Measurements from ENCODE around the gene OLFM1. TPM values are rescaled to one million over a fixed set of nuclear protein-coding genes. Genes with fewer than 3 reads are reported as not detected.

Gene OLFM1
- total RNA-seq, 4 donors from 2014 or later, result 13.5 to 32.8 (median 25.6) TPM

DNA sequence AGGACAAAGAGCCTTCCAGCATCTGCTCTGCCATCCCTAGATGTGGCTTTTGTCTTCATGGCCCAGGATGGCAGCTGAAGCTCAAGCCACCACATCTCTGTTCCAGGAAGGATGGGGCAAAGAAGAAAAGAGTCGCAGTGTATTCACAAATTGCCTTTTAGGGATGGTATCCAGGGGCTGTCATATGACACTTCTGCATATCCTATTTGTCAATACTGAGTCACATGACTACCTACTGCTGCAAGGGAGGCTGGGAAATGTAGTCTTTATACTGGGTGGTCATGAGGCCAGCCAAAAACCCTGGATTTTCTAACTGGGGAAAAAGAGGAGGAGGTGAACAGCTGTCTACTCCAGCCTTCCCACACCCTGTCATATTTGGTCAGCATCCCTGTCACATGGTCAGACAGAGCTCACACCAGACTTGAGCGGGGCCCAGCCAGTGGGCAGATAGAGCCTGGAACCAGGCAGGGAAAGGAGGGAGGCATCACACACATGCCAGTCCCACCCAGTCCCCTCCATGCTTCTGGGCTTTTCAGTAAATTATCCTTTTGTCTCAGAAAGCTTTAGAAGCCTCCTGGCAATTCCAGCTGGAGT lies 52.0 kb downstream of the OLFM1 start:
- no peaks in the 10 kb centered on the region for H3K36me3 ChIP-seq
- H3K4me1 ChIP-seq, result peaks cover 0 to 19% (median 0%) of the 10 kb centered on the region in 3 donors
- H3K4me3 ChIP-seq, result no peak overlapping the region
- H3K27me3 ChIP-seq, result peaks cover 65% of the 10 kb centered on the region
- 88% methylated on average over 1 of the region's 2 CpGs; no CpG with 5 or more reads in 1 of the 2 donors for WGBS, 2 donors (ENCODE audit: low coverage in 1 of 2)
- TF ChIP-seq POLR2AphosphoS5 (IDR thresholded peaks at IDR 0.05) (no peak), EP300 (IDR thresholded peaks at IDR 0.05) (no peak), POLR2A (IDR thresholded peaks at IDR 0.05) (no peak), CTCF (IDR thresholded peaks at IDR 0.05) (no peak)
- no peak overlapping the region for H3K27ac ChIP-seq
- ATAC-seq, result no peak
- peaks cover 0 to 11% (median 0%) of the 10 kb centered on the region in 3 donors for H3K9me3 ChIP-seq

- peaks cover 70% of the 10 kb centered on the region for H3K27me3 ChIP-seq
- no peaks in the 10 kb centered on the region for H3K9me3 ChIP-seq
- H3K4me3 ChIP-seq, result no peak overlapping the region
- ATAC-seq, result no peak
- peaks cover 0 to 23% (median 0%) of the 10 kb centered on the region in 3 donors for H3K4me1 ChIP-seq
- 80 to 85% methylated on average over 2 of the region's 2 CpGs for WGBS, 2 donors (ENCODE audit: low coverage in 1 of 2)
- H3K27ac ChIP-seq, result no peak overlapping the region
- no peaks in the 10 kb centered on the region for H3K36me3 ChIP-seq
- no peak for TF ChIP-seq EP300 (IDR thresholded peaks at IDR 0.05)
- no peak for TF ChIP-seq POLR2A (IDR thresholded peaks at IDR 0.05)
- TF ChIP-seq CTCF (IDR thresholded peaks at IDR 0.05), result no peak
- TF ChIP-seq POLR2AphosphoS5 (IDR thresholded peaks at IDR 0.05), result no peak
Measured at GRCh38 chr9:135141183-135141774, 53.8 kb downstream of the OLFM1 start.

DNA sequence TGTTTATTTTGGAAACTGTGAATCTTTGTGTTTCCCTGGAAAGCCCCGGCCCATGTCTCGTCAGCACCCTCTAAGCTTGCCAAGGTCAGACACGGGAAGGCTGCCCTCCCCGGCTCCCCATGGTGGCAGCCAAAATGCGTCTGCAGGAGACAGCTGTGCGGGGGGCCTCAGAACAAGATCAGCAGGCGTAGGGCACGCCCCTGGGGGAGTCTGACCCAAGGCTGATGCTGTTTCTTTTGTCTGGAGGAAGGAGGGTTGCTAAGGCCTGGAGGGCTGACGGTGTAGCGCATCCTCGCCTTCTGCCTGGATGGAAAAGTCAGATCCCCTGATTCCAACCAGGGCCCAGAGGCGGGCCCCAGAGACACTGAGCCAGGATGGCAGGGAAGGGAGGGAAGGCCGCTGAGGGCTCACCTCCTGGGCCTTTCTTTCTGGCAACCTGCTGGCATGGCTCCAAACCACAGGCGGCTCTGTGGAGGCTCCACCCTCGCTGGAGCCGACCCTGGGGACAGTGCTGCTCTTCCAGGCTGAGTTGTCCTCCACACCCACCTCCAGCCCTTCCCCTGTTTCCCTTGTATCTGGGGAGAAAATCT lies 57.2 kb downstream of the OLFM1 start:
- H3K27ac ChIP-seq, result no peak overlapping the region
- peaks cover 0 to 6% (median 0%) of the 10 kb centered on the region in 3 donors for H3K4me1 ChIP-seq
- no peaks in the 10 kb centered on the region for H3K36me3 ChIP-seq
- TF ChIP-seq POLR2AphosphoS5 (IDR thresholded peaks at IDR 0.05), result no peak
- TF ChIP-seq POLR2A (IDR thresholded peaks at IDR 0.05), result no peak
- no peak for TF ChIP-seq EP300 (IDR thresholded peaks at IDR 0.05)
- no peak for TF ChIP-seq CTCF (IDR thresholded peaks at IDR 0.05)
- H3K4me3 ChIP-seq, result no peak overlapping the region
- no peaks in the 10 kb centered on the region for H3K9me3 ChIP-seq
- H3K27me3 ChIP-seq, result peaks cover 82% of the 10 kb centered on the region
- ATAC-seq, result no peak
- 0 to 10% methylated on average over 1 to 3 of the region's 16 CpGs for WGBS, 2 donors (ENCODE audit: low coverage in 1 of 2)

DNA sequence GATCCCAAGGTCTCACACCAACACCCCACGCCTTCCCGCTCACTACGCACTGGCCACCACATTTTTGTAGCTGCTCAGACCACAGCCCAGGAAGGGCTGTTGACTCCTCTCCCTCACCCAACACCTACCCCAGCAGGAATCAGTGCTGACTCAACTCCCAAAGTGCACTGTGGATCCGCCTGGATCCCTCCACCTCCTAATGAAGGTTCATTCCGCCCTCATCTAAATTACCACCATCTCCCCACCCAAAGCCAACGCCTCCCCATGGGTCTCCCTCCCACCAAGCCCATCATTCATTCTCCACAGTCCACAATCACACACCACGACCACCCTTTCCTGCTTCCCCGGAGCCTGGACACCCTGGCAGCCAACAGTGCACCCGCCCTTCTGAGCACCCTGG lies 57.8 kb downstream of the OLFM1 start:
- ATAC-seq, result no peak
- TF ChIP-seq POLR2AphosphoS5 (IDR thresholded peaks at IDR 0.05) (no peak), EP300 (IDR thresholded peaks at IDR 0.05) (no peak), POLR2A (IDR thresholded peaks at IDR 0.05) (no peak), CTCF (IDR thresholded peaks at IDR 0.05) (no peak)
- Histone ChIP-seq H3K4me1 (peaks cover 0 to 6% (median 0%) of the 10 kb centered on the region in 3 donors), H3K27ac (no peak overlapping the region), H3K27me3 (peaks cover 75% of the 10 kb centered on the region), H3K36me3 (no peaks in the 10 kb centered on the region), H3K9me3 (peaks cover 0 to under 1% (median 0%) of the 10 kb centered on the region in 3 donors), H3K4me3 (no peak overlapping the region)
- 83 to 84% methylated on average over 7 to 8 of the region's 9 CpGs for WGBS, 2 donors (ENCODE audit: low coverage in 1 of 2)
